Measurements from ENCODE around the gene RIN1.
"Not testable (repeated sequence)": the region's sequence is repeated elsewhere in the genome, so short reads cannot be mapped to it uniquely, and the experiment has no call there.

RIN1 gene

GRCh38 chr11:66333220-66333877, 2.9 kb downstream of the RIN1 start:
- DNase-seq: no peak

GRCh38 chr11:66332371-66333219, 3.6 kb downstream of the RIN1 start:
- no peak for DNase-seq

GRCh38 chr11:66331542-66332370, 4.5 kb downstream of the RIN1 start:
- DNase-seq: no peak

- no peak for DNase-seq
These were observed 5.3 kb downstream of the RIN1 start for GRCh38 chr11:66330931-66331330.

GRCh38 chr11:66329165-66329673, 7.0 kb downstream of the RIN1 start:
- DNase-seq: no peak

- peak; percentile 72 for DNase-seq
These were observed 7.7 kb downstream of the RIN1 start for GRCh38 chr11:66328302-66329144.

- no peak for DNase-seq
These were observed 8.3 kb downstream of the RIN1 start for GRCh38 chr11:66328031-66328301.

GRCh38 chr11:66327171-66328030, 8.8 kb downstream of the RIN1 start:
- no peak for DNase-seq

GRCh38 chr11:66326261-66327111, 9.7 kb downstream of the RIN1 start:
- DNase-seq: no peak

GRCh38 chr11:66325263-66325671, 11.0 kb downstream of the RIN1 start:
- DNase-seq: no peak

- DNase-seq: no peak
These were observed 11.6 kb downstream of the RIN1 start for GRCh38 chr11:66324664-66325063.

- DNase-seq: no peak
These were observed 12.6 kb downstream of the RIN1 start for GRCh38 chr11:66323684-66324083.

- DNase-seq: no peak
These were observed 13.4 kb downstream of the RIN1 start for GRCh38 chr11:66322732-66323427.

GRCh38 chr11:66321606-66322005, 14.6 kb downstream of the RIN1 start:
- no peak for DNase-seq

GRCh38 chr11:66320748-66321147, 15.5 kb downstream of the RIN1 start:
- DNase-seq: not testable (repeated sequence)

- DNase-seq: not testable (repeated sequence)
These were observed 15.9 kb downstream of the RIN1 start for GRCh38 chr11:66320289-66320688.

GRCh38 chr11:66318600-66318970, 17.6 kb downstream of the RIN1 start:
- no peak for DNase-seq

GRCh38 chr11:66317723-66318599, 18.3 kb downstream of the RIN1 start:
- no peak for DNase-seq

GRCh38 chr11:66317322-66317722, 18.9 kb downstream of the RIN1 start:
- no peak for DNase-seq
